ENCODE measurements around the gene SH3PXD2A.
"Not testable (repeated sequence)": the region's sequence is repeated elsewhere in the genome, so short reads cannot be mapped to it uniquely, and the experiment has no call there.

SH3PXD2A gene

DNA sequence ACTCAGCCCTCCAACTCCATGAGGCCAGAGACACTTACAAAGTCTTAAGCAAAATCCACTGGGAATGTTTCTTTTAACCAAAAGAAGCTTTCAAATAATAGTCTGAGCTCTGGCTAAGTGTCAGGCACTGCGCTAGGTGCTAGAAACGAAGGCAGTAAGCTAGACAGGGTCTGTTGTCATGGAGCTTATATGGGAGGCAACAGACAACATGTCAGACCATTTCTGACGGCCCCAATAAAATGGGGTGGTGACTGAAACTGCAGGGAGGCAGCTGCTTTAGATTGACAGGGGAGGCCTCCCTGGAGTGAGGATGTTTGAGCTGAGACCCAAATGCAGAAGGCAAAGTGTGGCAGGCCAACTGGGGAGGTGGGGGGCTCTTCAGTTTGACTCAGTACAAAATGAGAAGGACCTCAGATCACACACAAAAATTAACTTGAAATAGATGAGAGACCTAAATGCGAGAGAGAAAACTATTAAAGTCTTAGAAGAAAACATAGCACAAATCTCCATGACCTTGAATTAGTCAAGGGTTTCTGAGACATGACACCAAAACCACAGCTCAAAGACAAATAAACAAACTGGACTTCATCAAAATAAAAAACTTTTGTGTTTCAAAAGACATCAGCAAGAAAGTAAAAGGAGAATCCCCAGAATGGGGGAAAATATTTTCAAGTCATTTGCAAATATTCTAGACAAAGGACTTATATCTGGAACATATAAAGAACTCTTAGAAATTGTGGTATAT is 40.6 kb downstream of the SH3PXD2A start:
- no peak overlapping the region for H3K27ac ChIP-seq
- H3K9ac ChIP-seq, result no peak overlapping the region
- TF ChIP-seq, protein P1, sequence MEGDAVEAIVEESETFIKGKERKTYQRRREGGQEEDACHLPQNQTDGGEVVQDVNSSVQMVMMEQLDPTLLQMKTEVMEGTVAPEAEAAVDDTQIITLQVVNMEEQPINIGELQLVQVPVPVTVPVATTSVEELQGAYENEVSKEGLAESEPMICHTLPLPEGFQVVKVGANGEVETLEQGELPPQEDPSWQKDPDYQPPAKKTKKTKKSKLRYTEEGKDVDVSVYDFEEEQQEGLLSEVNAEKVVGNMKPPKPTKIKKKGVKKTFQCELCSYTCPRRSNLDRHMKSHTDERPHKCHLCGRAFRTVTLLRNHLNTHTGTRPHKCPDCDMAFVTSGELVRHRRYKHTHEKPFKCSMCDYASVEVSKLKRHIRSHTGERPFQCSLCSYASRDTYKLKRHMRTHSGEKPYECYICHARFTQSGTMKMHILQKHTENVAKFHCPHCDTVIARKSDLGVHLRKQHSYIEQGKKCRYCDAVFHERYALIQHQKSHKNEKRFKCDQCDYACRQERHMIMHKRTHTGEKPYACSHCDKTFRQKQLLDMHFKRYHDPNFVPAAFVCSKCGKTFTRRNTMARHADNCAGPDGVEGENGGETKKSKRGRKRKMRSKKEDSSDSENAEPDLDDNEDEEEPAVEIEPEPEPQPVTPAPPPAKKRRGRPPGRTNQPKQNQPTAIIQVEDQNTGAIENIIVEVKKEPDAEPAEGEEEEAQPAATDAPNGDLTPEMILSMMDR (IDR thresholded peaks at IDR 0.05), result no peak

DNA sequence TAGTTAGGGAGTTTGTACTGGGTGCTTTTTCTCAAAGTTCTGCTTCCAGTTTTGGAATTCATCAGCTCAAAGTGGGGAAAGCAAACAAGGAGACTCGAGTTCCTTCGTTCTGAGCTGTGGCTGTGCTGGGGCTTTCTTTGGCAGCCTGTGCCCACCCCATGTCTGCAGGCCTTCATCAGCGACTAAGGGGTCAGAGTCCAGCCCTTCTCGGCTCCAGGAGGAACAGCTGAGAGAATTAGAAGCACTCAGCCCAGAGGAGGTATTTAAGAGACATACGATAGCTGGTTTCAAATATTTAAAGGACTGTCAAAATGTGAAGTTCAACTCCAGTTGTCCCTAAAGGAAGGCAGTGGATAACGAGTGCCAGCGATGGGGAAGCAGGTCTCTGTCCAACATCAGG is 41.3 kb downstream of the SH3PXD2A start:
- TF ChIP-seq, protein P1 (IDR thresholded peaks at IDR 0.05), result no peak
- H3K4me2 ChIP-seq (ENCODE audit: low read length), result no peak overlapping the region
- H3K27ac ChIP-seq, result no peak overlapping the region
- no peaks in the 10 kb centered on the region for H3K9me3 ChIP-seq (ENCODE audit: control insufficient read depth, low read length)
- H3K79me2 ChIP-seq, result no peaks in the 10 kb centered on the region
- no peaks in the 10 kb centered on the region for H3K36me3 ChIP-seq (ENCODE audit: control insufficient read depth, insufficient read depth, low read length)
- no peak overlapping the region for H2AFZ ChIP-seq
- no peak overlapping the region for H3K4me3 ChIP-seq (ENCODE audit: low read depth, low read length)
- H3K4me1 ChIP-seq, result peaks cover 2% of the 10 kb centered on the region
- no peaks in the 10 kb centered on the region for H3K27me3 ChIP-seq (ENCODE audit: control insufficient read depth, insufficient read depth, low read length)
- no peak overlapping the region for H3K9ac ChIP-seq

More for the DNA sequence above, 40.6 kb downstream of the SH3PXD2A start:
- Histone ChIP-seq H3K79me2 (no peaks in the 10 kb centered on the region), H3K4me2 (ENCODE audit: low read length) (no peak overlapping the region), H3K27me3 (ENCODE audit: control insufficient read depth, insufficient read depth, low read length) (no peaks in the 10 kb centered on the region), H3K4me1 (peaks cover 2% of the 10 kb centered on the region), H2AFZ (no peak overlapping the region), H3K36me3 (ENCODE audit: control insufficient read depth, insufficient read depth, low read length) (no peaks in the 10 kb centered on the region), H3K4me3 (ENCODE audit: low read depth, low read length) (no peak overlapping the region), H3K9me3 (ENCODE audit: control insufficient read depth, low read length) (no peaks in the 10 kb centered on the region)

DNA sequence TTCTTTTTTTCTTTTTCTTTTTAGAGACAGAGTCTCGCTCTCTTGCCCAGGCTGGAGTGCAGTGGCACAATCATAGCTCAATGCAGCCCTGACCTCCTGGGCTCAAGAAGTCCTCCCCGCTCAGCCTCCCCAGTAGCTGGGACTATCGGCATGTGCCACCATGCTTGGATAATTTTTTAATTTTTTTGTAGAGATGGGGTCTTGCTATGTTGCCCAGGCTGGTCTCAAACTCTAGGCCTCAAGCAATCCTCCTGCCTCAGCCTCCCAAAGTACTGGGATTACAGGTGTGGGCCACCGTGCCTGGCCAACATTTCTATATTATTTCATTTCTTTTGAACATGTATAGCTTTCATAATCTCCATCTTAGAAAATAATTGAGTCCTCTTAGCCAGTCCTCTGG is 42.1 kb downstream of the SH3PXD2A start:
- H3K27ac ChIP-seq, result not testable (repeated sequence)

DNA sequence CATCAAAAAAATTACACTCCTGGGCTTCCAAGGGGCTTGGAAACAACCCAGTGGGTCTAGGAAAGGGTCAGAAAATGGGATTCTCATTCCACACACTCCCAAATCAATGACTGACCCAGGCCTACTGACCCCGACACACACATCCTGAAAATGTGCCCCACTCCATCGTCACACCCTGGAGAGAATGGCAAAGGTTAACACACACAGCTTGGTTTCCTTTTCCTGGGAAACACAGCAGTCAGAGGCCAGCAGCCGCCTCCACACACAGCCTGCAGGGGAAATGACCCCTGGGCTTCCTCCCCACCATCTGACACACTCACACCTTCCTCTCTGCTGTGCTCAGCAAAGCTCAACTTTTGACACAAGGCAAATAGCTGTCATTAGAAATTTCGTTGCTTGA is 42.9 kb downstream of the SH3PXD2A start:
- Histone ChIP-seq H3K27ac (no peak overlapping the region), H3K4me3 (ENCODE audit: low read depth, low read length) (no peak overlapping the region), H3K4me1 (peaks cover 2% of the 10 kb centered on the region), H2AFZ (no peak overlapping the region), H3K9me3 (ENCODE audit: control insufficient read depth, low read length) (no peaks in the 10 kb centered on the region), H3K27me3 (ENCODE audit: control insufficient read depth, insufficient read depth, low read length) (no peaks in the 10 kb centered on the region), H3K4me2 (ENCODE audit: low read length) (no peak overlapping the region), H3K79me2 (no peaks in the 10 kb centered on the region), H3K36me3 (ENCODE audit: control insufficient read depth, insufficient read depth, low read length) (no peaks in the 10 kb centered on the region), H3K9ac (no peak overlapping the region)
- TF ChIP-seq, protein P1 (IDR thresholded peaks at IDR 0.05), result no peak

More for the DNA sequence above, 42.1 kb downstream of the SH3PXD2A start:
- H3K36me3 ChIP-seq (ENCODE audit: control insufficient read depth, insufficient read depth, low read length); H3K27me3 ChIP-seq (ENCODE audit: control insufficient read depth, insufficient read depth, low read length); H3K9me3 ChIP-seq (ENCODE audit: control insufficient read depth, low read length); H3K4me2 ChIP-seq (ENCODE audit: low read length); H3K4me3 ChIP-seq (ENCODE audit: low read depth, low read length); H3K79me2 ChIP-seq; H3K9ac ChIP-seq; H3K4me1 ChIP-seq; H2AFZ ChIP-seq: not testable (repeated sequence)

DNA sequence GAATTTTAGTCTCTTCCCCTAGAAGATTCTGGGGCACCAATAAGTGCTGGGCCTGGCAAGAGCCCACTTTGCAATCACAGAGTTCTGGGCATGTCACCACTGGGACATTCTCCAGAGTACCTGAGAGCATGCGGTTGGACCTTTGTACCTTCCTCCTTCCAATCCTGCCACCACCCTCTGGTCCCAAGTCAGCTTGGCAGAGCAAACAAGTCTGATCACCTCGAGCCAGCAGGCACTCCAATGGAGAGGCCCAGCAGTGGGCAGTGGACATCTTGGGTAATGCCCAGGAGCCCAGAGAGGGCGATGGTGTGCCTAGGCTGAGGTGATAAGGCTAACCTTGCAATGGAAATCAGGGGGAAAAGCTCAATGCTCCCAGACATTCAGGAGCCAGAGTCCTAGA is 43.4 kb downstream of the SH3PXD2A start:
- Histone ChIP-seq H3K9ac (no peak overlapping the region), H3K27me3 (ENCODE audit: control insufficient read depth, insufficient read depth, low read length) (no peaks in the 10 kb centered on the region), H3K79me2 (no peaks in the 10 kb centered on the region), H3K4me1 (peaks cover 2% of the 10 kb centered on the region), H3K9me3 (ENCODE audit: control insufficient read depth, low read length) (no peaks in the 10 kb centered on the region), H3K27ac (no peak overlapping the region), H2AFZ (no peak overlapping the region), H3K4me3 (ENCODE audit: low read depth, low read length) (no peak overlapping the region), H3K36me3 (ENCODE audit: control insufficient read depth, insufficient read depth, low read length) (no peaks in the 10 kb centered on the region), H3K4me2 (ENCODE audit: low read length) (no peak overlapping the region)
- TF ChIP-seq, protein P1 (IDR thresholded peaks at IDR 0.05), result no peak

Data from parathyroid adenoma (tissue), 2 donors.